Neural cell (in vitro differentiated cells): ENCODE data around the gene SLC16A12.

Experiments used
- CTCF ChIP-seq: fragments of 450-650 bp; IDR thresholded peaks from 2 replicates; pipeline ENCODE4 v1.5.1; 2014; ENCODE audit warnings: antibody characterized with exemption, mild to moderate bottlenecking, moderate library complexity; ENCODE audit not compliant: poor library complexity, severe bottlenecking
- EP300 ChIP-seq: fragments of 450-650 bp; conservative IDR thresholded peaks from 2 replicates; pipeline ENCODE4 v1.6.1; 2014; ENCODE audit warnings: antibody characterized with exemption, mild to moderate bottlenecking, moderate library complexity; ENCODE audit not compliant: poor library complexity, severe bottlenecking
- MXI1 ChIP-seq: fragments of 450-650 bp; conservative IDR thresholded peaks from 2 replicates; pipeline ENCODE4 v1.6.1; 2014; ENCODE audit warnings: antibody characterized with exemption, mild to moderate bottlenecking; ENCODE audit not compliant: poor library complexity, severe bottlenecking
- POLR2AphosphoS5 ChIP-seq: IDR thresholded peaks from 2 replicates; pipeline ENCODE4 v1.6.1; 2012
- REST ChIP-seq: IDR thresholded peaks from 2 replicates; pipeline ENCODE4 v1.6.1; 2012; ENCODE audit warnings: borderline replicate concordance
- SMC3 ChIP-seq: fragments of 450-650 bp; conservative IDR thresholded peaks from 2 replicates; pipeline ENCODE4 v1.6.1; 2014; ENCODE audit warnings: antibody characterized with exemption, mild to moderate bottlenecking, moderate library complexity; ENCODE audit not compliant: poor library complexity

- TF ChIP-seq CTCF: no peak
- no peak for TF ChIP-seq POLR2AphosphoS5
- TF ChIP-seq EP300: no peak
- TF ChIP-seq MXI1: no peak
- no peak for TF ChIP-seq SMC3
- TF ChIP-seq REST: no peak
These were observed 95.0 kb downstream of the SLC16A12 start for GRCh38 chr10:89440226-89441009.
